ENCODE data around the gene BLM.
"Not testable (repeated sequence)": the region's sequence is repeated elsewhere in the genome, so short reads cannot be mapped to it uniquely, and the experiment has no call there.

BLM gene

GRCh38 chr15:90822204-90822955, 105.2 kb downstream of the BLM start:
- no peak for DNase-seq (ENCODE audit: low spot score)

GRCh38 chr15:90823455-90823974, 106.4 kb downstream of the BLM start:
- no peak for DNase-seq (ENCODE audit: low spot score)

- DNase-seq (ENCODE audit: low spot score): not testable (repeated sequence)
These were observed 108.2 kb downstream of the BLM start for GRCh38 chr15:90825115-90825899.

GRCh38 chr15:90826206-90826885, 109.2 kb downstream of the BLM start:
- not testable (repeated sequence) for DNase-seq (ENCODE audit: low spot score)

GRCh38 chr15:90826886-90827435, 109.8 kb downstream of the BLM start:
- no peak for DNase-seq (ENCODE audit: low spot score)

GRCh38 chr15:90828111-90828510, 111.0 kb downstream of the BLM start:
- DNase-seq (ENCODE audit: low spot score): no peak

- no peak for DNase-seq (ENCODE audit: low spot score)
These were observed 112.0 kb downstream of the BLM start for GRCh38 chr15:90829126-90829525.

GRCh38 chr15:90829942-90830440, 112.8 kb downstream of the BLM start:
- peak; percentile 27 for DNase-seq (ENCODE audit: low spot score)

- no peak for DNase-seq (ENCODE audit: low spot score)
These were observed 117.5 kb downstream of the BLM start for GRCh38 chr15:90834626-90835025.

- no peak for DNase-seq (ENCODE audit: low spot score)
These were observed 119.2 kb downstream of the BLM start for GRCh38 chr15:90836296-90836871.

GRCh38 chr15:90837094-90837493, 119.9 kb downstream of the BLM start:
- no peak for DNase-seq (ENCODE audit: low spot score)

GRCh38 chr15:90838139-90838538, 121.0 kb downstream of the BLM start:
- DNase-seq (ENCODE audit: low spot score): no peak

- no peak for DNase-seq (ENCODE audit: low spot score)
These were observed 121.4 kb downstream of the BLM start for GRCh38 chr15:90838544-90838943.

- DNase-seq (ENCODE audit: low spot score): peak; percentile 21
These were observed 122.3 kb downstream of the BLM start for GRCh38 chr15:90839187-90840071.

- DNase-seq (ENCODE audit: low spot score): no peak
These were observed 123.2 kb downstream of the BLM start for GRCh38 chr15:90840157-90840855.

GRCh38 chr15:90840954-90841353, 123.8 kb downstream of the BLM start:
- DNase-seq (ENCODE audit: low spot score): no peak

GRCh38 chr15:90844696-90845095, 127.5 kb downstream of the BLM start:
- DNase-seq (ENCODE audit: low spot score): no peak

GRCh38 chr15:90845201-90845949, 128.2 kb downstream of the BLM start:
- no peak for DNase-seq (ENCODE audit: low spot score)

GRCh38 chr15:90849424-90849823, 132.3 kb downstream of the BLM start:
- DNase-seq (ENCODE audit: low spot score): not testable (repeated sequence)

All from pons (tissue), 1 donor.